ENCODE measurements around the gene AKR1C2.
"Not testable (repeated sequence)": the region's sequence is repeated elsewhere in the genome, so short reads cannot be mapped to it uniquely, and the experiment has no call there.

AKR1C2 gene

GRCh38 chr10:4956955-4957645, 46.6 kb downstream of the AKR1C2 start:
- not testable (repeated sequence) for DNase-seq (ENCODE audit: low spot score)

GRCh38 chr10:4956088-4956487, 47.6 kb downstream of the AKR1C2 start:
- not testable (repeated sequence) for DNase-seq (ENCODE audit: low spot score)

- DNase-seq (ENCODE audit: low spot score): no peak
These were observed 50.3 kb downstream of the AKR1C2 start for GRCh38 chr10:4953405-4953804.

GRCh38 chr10:4951512-4952162, 52.0 kb downstream of the AKR1C2 start:
- DNase-seq (ENCODE audit: low spot score): not testable (repeated sequence)

GRCh38 chr10:4947635-4948596, 55.7 kb downstream of the AKR1C2 start:
- DNase-seq (ENCODE audit: low spot score): no peak

- DNase-seq (ENCODE audit: low spot score): no peak
These were observed 56.5 kb downstream of the AKR1C2 start for GRCh38 chr10:4947039-4947634.

GRCh38 chr10:4945766-4946717, 57.6 kb downstream of the AKR1C2 start:
- no peak for DNase-seq (ENCODE audit: low spot score)

GRCh38 chr10:4944841-4945240, 58.8 kb downstream of the AKR1C2 start:
- no peak for DNase-seq (ENCODE audit: low spot score)

GRCh38 chr10:4943821-4944220, 59.8 kb downstream of the AKR1C2 start:
- no peak for DNase-seq (ENCODE audit: low spot score)

GRCh38 chr10:4943416-4943815, 60.2 kb downstream of the AKR1C2 start:
- not testable (repeated sequence) for DNase-seq (ENCODE audit: low spot score)

GRCh38 chr10:4942931-4943330, 60.7 kb downstream of the AKR1C2 start:
- DNase-seq (ENCODE audit: low spot score): not testable (repeated sequence)

- DNase-seq (ENCODE audit: low spot score): no peak
These were observed 61.9 kb downstream of the AKR1C2 start for GRCh38 chr10:4941540-4942330.

- DNase-seq (ENCODE audit: low spot score): not testable (repeated sequence)
These were observed 62.7 kb downstream of the AKR1C2 start for GRCh38 chr10:4940909-4941308.

GRCh38 chr10:4940073-4940428, 63.6 kb downstream of the AKR1C2 start:
- not testable (repeated sequence) for DNase-seq (ENCODE audit: low spot score)

- no peak for DNase-seq (ENCODE audit: low spot score)
These were observed 64.2 kb downstream of the AKR1C2 start for GRCh38 chr10:4939224-4940072.

All from germinal center (tissue), 1 donor.